GM12865 (cell line): ENCODE results near the gene LRRC27.
A peak's percentile ranks its signal among the peaks of the same experiment; 100 is the strongest.

Experiments used
- DNase-seq: peaks from one replicate; pipeline ENCODE4 v3.0.0; 2010; ENCODE audit warnings: low read depth
- H3K4me3 ChIP-seq: 2 replicates; pipeline ENCODE4 v1.5.1; 2011; ENCODE audit warnings: mild to moderate bottlenecking, low read depth, low read length, control low read depth
- CTCF ChIP-seq: IDR thresholded peaks from 2 replicates; pipeline ENCODE4 v1.5.1; 2011; ENCODE audit warnings: low read length, control low read depth, low read depth, inconsistent platforms; ENCODE audit not compliant: insufficient read depth; ENCODE audit errors: missing control alignments

LRRC27 gene

GRCh38 chr10:132396494-132397035 is 64.6 kb downstream of the LRRC27 start:
- peak overlapping the region; percentile 18; the same call in 1 of the 2 replicates for H3K4me3 ChIP-seq
- TF ChIP-seq CTCF, result peak; percentile 32
- peak; percentile 41 for DNase-seq

GRCh38 chr10:132397036-132397541 is 65.1 kb downstream of the LRRC27 start, which contains the start of gene PWWP2B:
TSS of gene PWWP2B (plus strand) at chr10:132397200. CDS start at chr10:132397227, 27 bp downstream.
- H3K4me3 ChIP-seq, result peak within 1 kb of the TSS; percentile 58
- DNase-seq, result peak; percentile 26

GRCh38 chr10:132397671-132398565 is 65.9 kb downstream of the LRRC27 start:
- H3K4me3 ChIP-seq, result peak overlapping the region; percentile 58
- no peak for TF ChIP-seq CTCF
- DNase-seq, result peak; percentile 42

More at GRCh38 chr10:132397036-132397541, 65.1 kb downstream of the LRRC27 start, which contains the start of gene PWWP2B:
- no peak for TF ChIP-seq CTCF

GRCh38 chr10:132398566-132398991 is 66.6 kb downstream of the LRRC27 start:
- no peak for TF ChIP-seq CTCF
- no peak overlapping the region for H3K4me3 ChIP-seq
- no peak for DNase-seq

GRCh38 chr10:132399117-132400035 is 67.4 kb downstream of the LRRC27 start:
- TF ChIP-seq CTCF, result no peak
- H3K4me3 ChIP-seq, result no peak overlapping the region
- DNase-seq, result no peak

- DNase-seq, result no peak
- no peak for TF ChIP-seq CTCF
- H3K4me3 ChIP-seq, result no peak overlapping the region
Observed at GRCh38 chr10:132400041-132400546, 68.1 kb downstream of the LRRC27 start.
